ENCODE data around the gene HACD3.
"Not testable (repeated sequence)": the region's sequence is repeated elsewhere in the genome, so short reads cannot be mapped to it uniquely, and the experiment has no call there.

The HACD3 gene

DNA sequence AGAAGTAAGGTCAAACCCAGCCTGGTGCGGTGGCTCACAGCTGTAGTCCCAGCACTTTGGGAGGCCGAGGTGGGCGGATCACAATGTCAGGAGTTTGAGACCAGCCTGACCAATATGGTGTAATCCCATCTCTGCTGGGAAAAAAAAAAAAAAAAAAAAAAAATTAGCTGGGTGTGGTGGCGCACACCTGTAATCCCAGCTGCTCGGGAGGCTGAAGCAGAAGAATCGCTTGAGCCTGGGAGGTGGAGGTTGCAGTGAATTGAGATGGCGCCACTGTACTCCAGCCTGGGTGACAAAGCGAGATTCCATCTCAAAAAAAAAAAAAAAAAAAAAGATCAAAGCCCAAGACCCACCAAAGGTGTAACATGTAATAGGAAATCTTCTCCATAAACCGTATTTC, 19.0 kb downstream of the HACD3 start:
- not testable (repeated sequence) for DNase-seq (ENCODE audit: low spot score)

DNA sequence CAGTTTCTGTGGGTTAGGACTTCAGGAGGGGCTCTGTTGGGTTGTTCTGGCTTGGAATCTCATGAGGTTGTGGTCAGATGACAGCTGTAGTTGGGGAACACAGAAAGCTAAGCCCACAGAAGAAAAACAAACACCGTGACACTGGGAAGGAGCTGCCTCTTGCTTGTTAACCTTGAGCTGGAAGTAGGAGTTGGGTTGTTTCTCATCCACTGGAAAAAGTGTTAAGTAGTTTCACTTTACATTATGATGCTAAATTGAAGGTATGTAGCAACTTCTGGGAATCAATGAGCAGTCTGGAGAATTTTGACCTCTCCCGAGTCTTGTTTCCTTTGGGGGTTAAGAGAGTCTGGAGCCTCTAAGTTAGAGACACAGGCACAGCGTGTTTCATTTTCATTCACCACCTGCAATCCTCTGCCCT, 20.4 kb downstream of the HACD3 start:
- no peak for DNase-seq (ENCODE audit: low spot score)

DNA sequence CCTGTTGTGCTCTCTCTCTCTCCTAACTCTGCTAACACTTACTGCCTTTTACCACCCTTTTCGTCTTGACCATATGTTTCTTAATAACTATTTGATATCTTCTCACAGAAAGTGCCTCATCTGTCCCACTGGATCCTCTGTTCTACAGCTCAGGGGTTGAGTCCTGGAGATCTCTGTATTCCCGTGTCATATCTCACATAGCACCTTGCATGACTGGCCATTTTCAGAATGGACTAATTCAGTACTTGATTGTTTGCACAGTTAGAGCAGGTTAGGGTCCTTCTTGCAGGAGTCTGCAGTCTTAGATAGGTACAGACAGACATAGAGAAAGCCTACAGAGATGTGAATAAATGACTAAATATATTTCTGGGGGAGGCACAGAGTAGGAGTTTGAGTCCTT, 20.9 kb downstream of the HACD3 start:
- DNase-seq (ENCODE audit: low spot score): no peak

DNA sequence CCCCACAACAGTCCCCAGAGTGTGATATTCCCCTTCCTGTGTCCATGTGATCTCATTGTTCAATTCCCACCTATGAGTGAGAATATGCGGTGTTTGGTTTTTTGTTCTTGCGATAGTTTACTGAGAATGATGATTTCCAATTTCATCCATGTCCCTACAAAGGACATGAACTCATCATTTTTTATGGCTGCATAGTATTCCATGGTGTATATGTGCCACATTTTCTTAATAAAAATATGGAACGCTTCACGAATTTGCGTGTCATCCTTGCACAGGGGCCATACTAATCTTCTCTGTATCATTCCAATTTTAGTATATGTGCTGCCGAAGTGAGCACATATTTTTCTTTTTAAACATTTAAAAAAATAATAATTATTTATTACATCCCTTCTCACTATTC, 22.6 kb downstream of the HACD3 start:
- DNase-seq (ENCODE audit: low spot score): not testable (repeated sequence)

DNA sequence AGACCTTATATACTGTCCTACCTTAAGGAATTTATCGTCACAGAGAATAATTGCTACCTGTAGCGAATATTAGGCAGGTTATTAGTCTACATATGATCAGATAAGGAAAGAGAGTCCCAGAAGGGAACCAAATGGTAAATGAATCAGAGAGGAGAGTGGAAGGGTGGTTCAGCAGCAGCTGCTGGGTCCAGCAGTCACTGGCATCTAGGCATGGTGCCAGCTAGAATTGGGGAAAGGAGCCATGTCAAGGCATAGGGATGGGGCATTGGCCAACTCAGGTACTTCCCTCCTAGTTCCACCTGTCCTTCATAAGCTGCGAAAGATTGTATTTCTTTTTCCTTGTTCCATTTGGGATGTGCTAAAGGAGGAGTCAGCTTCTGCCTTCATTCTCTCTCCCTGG, 23.4 kb downstream of the HACD3 start:
- no peak for DNase-seq (ENCODE audit: low spot score)

DNA sequence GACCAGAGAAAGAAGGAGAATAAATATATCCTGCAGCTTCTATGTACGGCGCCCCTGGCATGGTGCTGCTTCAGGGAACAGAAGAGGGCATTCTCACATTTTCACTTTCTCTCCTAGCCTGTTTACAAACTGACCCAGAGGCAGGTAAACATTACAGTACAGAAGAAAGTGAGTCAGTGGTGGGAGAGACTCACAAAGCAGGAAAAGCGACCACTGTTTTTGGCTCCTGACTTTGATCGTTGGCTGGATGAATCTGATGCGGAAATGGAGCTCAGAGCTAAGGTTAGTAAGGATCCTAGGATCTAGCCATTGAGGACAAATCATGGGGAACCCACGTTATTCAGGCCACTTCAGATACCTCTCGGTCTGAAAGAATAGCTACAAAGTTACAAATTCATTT, 26.4 kb downstream of the HACD3 start:
- DNase-seq (ENCODE audit: low spot score): no peak

DNA sequence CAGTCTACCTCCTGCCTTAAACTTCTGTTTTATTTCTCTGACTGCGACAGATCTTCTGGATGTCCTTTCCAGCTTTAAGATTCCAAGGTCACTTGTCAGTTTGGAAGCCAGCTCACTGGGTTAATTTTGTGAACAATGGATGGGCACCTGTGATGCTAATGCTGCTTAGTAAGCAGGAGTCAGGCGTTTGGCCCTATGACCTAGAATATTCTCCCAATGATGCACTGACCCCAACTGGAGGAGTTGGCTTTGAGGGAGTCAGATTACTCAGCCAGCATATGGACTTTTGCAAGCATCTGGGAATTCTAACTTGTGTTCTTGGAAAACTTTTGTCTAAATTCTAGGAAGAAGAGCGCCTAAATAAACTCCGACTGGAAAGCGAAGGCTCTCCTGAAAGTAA, 28.1 kb downstream of the HACD3 start:
- DNase-seq (ENCODE audit: low spot score): no peak

DNA sequence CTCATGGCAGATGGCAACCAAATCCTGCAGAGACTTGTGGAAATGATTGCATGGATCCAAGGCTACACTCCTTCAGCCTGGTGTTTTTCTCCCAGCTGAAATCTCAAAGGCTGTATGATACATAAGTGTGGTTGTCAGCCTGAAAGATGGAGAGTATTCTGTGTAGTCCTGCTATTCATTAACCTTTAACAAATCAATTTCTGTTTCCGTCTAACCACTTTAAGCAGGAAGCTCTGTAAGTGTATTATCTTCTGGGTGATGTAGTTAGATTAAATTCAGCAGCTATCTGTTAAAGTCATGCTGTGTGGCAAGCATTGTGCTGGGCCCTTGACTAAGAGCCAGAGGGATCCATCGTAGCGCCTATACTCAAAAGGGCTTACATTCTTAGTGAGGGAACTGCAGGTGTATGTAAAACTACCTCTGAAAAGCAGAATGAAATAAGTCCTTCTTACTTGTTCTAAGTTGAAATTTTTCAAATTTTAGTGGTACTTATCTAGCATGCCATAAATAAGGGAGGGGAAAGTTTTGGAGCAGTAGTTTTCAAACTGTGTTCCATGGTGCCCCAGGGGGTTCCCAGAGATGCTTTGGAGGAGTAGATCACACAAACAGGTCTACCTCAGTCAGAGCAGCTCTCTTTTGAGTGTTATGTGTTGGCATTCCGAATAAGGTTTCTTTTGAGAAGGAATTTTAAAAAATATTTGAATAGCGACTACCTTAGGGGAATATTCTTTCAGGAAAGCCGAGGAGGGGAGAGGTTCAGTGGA, 28.9 kb downstream of the HACD3 start:
- DNase-seq (ENCODE audit: low spot score): no peak

DNA sequence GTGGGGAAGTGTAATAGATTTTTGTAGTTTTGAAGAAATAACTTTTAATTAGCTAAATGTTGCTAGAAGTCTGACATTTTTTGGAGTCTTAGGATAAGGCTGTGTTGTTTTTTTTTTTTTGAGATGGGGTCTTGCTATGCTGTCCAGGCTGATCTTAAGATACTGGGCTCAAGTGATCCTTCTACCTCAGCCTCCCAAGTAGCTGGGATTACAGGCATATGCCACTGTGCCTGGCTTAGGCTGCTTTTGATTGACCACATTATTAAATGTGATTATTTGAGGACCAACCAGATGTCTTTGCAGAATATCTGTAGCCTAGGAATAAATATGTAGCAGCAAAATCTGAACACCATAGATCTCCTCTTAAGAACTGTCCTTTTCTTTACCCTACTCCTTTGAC, 29.7 kb downstream of the HACD3 start:
- DNase-seq (ENCODE audit: low spot score): no peak

DNA sequence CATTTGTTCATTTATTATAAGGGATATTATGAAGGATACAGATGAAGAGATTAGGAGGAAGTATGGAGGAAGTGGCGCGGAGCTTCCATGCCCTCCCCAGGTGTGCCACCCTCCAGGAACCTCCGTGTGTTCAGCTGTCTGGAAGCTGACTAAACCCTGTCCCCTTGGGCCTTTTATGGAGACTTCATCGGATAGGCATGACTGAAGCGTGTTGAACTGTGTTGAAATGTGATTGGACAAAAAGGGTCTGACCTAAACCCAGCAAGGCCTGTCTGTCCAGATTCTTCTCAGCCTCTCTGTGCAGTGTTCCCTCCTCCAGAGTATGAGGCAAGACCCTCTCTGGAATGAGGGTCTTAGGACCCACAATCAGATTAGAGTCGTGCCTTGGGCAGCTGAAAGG, 31.7 kb downstream of the HACD3 start:
- no peak for DNase-seq (ENCODE audit: low spot score)

DNA sequence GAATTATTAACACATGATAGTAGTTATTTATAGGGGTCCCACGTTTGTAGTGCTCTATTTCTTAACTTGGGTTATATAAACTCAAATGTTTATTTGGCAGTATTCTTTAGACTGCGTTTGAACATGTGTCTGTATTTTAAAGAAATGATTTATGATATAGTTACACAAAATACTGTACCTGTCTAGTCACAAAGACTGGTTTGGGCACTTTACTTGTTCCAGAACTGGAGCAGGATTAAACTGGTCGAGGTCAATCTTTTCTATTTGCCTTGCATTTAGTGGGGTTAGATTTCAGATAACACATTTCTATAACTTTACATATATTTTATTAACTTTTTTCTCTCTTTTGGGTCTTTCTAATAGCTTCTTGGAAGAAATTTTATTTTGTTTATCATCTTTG, 39.5 kb downstream of the HACD3 start:
- no peak for DNase-seq (ENCODE audit: low spot score)

DNA sequence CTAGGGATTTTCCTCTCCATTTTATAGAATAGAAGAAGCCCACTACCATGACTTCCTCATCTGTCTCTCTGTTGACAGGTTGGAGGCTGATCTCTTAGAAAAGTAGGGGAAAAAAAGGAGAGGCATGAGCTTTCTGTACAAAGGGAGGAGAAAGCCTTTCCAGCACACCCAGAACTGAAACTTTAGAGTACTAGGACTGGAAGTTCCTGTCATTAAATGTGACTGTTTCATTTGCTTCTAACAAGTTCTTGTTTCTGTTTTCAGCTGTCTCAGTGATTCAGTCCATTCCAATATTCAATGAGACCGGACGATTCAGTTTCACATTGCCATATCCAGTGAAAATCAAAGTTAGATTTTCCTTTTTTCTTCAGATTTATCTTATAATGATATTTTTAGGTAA, 41.7 kb downstream of the HACD3 start:
- no peak for DNase-seq (ENCODE audit: low spot score)

DNA sequence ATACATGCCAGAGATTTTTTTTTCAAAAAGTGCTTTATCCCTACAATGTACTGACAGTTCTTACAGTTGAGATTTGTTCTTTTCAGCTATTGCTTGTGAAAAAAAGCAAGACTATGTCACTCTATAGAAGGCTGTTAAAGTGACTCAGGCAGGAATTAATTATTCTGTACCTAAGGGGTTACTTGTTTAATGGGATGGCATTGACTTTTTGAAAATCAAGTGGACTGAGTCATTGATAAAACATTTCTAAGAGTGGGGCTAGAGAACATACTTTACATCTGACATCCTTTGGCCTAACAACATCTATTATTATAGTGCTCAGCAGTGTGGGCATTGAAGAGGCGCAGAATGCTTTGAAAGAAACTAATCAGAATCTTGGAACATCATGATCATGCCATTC, 46.4 kb downstream of the HACD3 start:
- no peak for DNase-seq (ENCODE audit: low spot score)

DNA sequence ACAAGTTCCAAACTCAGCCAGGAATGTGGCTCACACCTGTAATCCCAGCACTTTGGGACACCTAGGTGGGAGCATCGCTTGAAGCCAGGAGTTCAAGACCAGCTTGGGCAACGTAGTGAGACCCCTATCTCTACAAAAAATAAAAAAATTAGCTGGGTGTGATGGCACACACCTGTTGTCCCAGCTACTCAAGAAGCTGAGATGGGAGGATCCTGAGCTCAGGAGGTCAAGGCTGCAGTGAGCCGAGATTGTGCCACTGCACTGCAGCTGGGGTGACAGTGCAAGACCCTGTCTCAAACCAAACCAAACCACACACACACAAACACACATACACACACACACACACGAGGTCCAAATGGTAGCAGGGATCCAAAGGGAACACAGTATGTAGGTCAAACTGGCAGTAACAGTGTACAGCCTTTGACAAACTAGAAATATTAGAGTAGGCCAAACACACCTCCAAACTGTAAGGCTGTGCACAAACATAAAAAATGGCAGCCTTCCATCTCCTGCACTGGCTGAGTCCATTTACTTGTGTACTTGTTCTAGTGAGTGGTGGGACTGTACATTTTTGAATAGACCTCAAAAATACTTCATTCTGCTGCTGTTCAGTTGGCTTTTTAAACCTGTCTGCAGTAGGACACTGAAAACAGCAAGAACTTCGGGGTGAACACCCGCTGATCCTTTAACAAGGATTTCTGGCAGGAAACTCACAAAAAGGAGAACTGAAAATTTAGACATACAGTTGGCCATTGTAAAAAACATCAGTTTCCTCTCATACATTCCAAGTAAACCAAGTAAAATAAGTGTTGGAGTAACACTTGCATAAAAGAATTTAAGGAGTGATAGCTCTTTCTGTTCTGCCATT, 47.1 kb downstream of the HACD3 start:
- no peak for DNase-seq (ENCODE audit: low spot score)

DNA sequence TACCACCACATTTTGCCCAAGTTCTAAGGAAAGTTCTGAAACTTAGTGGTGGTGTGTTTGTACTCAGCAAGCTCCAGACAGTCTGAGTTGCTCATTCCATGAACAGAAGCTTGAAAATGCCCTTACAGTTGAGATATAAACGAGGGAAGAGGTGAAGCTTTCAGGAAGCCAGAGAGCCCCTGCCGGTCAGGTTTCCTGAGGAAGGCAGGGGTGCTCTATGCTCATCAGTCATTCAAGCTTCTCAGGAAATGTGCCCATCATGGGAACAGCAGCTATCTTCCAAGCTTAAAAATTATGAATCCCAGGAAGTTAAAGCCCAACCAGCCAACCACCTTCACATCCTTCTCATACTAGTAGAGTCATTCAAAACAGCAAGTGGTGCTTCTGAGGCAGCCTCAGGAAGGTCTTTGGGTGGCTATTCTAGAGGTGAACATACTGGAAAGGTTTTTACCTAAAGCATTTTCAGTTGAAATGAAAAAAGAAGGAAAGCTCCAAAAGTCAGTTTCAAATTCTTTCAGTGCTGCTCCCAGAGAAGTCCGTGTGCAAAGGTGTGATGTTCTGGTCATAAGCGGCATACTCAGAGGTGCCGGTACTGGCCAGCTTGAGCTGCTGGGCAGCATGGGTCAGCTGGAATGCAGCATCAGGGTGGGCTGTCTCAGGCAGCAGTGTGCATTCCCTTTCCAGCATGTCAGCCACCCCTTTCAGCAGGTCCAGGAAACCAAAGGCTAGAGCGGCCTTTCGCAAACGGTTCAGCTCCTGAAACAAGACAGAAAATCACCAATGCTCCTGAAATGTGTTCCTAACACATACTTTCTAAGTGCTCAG, 48.9 kb downstream of the HACD3 start:
- no peak for DNase-seq (ENCODE audit: low spot score)

DNA sequence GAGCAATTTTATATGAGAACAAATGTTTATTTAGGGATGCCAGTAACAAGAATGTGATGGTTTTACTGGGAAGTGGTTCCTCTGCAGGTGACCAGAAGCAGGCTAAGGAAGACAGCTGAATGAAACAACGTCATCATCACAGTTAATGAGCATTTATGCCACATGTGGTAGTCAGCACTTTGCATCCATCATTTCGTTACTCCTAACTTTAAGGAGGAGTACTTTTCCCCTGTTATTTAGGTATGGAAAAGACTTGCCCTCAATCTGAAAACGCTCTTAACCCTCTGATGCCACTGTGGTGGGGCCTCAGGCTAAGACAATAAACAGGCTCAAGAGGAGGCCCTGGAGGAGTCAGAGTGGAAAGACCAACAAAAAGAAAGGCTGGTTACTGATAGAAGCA, 49.5 kb downstream of the HACD3 start:
- DNase-seq (ENCODE audit: low spot score): no peak

DNA sequence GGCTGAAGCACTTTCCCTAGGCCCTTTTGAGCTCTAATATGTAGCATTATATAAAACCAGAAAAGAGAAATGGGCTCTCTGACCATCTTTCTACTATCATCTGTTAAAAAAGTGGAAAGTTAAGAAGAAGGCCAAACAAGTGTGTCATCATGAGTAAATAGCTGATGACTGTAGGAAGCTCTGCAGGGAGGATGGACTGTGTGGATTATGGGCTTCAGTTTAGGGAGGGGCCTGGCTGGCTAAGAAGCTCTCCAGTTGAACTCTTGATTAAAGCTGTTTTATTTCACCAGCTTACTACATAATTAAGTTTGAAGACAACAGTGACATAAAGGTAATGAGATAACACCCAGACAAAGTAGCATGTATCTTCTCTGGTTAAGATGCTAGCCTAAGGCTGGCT, 50.0 kb downstream of the HACD3 start:
- DNase-seq (ENCODE audit: low spot score): no peak

DNA sequence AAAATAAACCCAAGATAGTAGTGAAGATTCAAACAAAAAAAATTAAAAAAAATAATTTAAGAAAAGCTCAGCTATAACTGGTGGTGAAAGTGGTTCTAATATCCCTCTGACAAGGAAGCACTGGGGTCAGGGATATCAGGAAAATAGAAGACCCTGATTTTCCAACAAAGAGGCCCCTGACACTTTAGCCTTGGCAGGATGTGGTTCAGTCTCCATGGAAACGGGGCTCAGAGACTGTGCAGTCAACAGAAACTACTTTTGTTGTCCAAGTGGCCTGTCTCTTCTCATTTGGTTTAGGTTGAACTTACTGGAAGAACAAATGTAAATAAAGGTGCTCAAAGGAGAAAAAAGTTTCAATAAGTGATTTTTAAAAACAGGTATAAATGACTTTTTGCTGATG, 53.4 kb downstream of the HACD3 start:
- no peak for DNase-seq (ENCODE audit: low spot score)

DNA sequence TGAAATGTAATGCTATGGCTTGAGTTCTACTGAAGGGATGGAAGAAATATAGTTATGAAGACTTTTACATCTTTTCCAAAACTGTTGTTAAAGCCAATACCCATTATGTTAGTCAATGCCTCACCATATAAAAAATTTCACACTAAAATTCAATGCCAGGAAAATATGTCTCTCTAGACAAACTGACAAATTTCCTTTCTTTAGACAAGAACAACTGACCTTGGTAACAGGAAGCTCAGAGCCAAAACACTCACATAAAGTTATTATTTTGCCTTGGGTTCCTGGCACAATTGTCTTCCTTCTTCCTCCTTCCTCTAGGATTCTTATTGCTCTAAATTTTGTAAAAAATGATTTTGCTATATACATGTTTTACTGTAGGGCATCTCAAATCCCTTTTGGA, 54.0 kb downstream of the HACD3 start:
- no peak for DNase-seq (ENCODE audit: low spot score)

DNA sequence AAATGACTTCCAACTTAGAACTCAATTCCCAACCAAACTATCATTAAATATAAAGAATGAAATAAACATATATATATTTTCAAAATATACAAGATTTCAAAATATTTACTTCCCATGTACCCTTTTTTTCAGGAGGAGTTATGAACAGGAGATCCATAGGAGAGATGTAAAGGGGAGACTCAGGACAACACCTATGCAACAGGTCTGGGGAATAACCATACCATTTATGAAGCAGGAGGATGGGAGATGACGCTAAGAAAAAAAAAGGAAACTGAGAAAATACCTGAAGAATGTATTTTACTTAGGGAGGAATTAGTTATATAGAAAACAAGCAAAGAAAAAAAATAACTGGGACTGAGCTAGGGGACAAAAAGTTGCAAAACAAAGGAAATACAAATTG, 56.8 kb downstream of the HACD3 start:
- no peak for DNase-seq (ENCODE audit: low spot score)

DNA sequence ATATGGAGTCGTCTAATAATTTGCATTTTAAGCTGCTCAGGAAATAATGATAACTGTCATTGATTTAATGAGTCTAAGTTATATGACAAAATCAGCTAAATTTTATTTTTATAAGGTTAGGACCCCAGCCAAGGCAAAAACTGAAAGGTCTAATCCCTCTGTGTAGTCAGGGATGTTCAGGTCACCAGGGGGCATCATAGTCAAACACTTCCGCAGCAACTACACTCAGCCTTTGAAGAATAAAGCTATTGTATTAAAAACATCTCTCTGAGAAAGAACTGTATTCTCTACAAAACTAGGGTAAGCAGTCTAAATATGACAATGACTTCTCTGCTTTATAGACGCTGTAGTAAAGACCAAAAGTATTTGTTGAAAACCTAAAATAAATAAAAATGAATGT, 65.7 kb downstream of the HACD3 start:
- DNase-seq (ENCODE audit: low spot score): peak; percentile 20

DNA sequence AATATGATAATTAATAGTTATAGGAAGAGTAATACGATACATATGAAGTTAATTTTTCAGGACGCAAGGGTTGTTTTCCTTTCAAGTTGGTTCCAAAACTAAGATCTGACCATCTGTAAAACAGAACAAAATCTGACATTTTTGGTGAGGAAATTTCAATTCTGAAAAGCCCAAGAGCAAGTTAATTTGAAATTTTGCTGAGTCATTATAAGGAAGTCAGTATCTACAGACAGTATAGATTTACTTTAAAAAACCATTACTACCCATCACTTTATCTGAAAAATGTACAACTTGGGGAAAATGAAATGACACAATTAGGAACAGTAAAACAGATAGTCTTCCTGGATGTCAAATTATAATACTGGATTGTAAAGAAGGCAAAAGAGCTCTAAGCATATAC, 68.2 kb downstream of the HACD3 start:
- DNase-seq (ENCODE audit: low spot score): no peak

DNA sequence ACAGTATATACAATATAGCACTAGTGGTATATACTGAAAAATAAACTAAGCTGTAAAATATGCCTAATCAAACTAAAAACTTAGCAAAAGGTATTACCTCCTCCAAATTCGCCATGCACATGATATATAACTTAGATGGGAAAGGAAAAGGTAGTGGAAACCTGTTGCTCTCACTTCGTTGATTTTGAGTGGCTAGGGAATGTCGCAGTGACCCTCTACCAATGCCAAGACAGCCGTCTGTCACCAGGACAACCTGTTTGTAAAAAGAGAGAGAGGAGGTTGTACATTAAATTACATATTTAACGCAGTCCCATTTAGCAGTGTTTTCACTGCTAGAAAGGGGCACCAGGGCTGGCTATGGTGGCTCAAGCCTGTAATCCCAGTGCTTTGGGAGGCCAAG, 69.4 kb downstream of the HACD3 start:
- DNase-seq (ENCODE audit: low spot score): no peak
